Neural cell (in vitro differentiated cells): ENCODE measurements around the gene CDX4. TPM values are rescaled to one million over a fixed set of nuclear protein-coding genes. Genes with fewer than 3 reads are reported as not detected.
"Not testable (repeated sequence)": the region's sequence is repeated elsewhere in the genome, so short reads cannot be mapped to it uniquely, and the experiment has no call there.

Experiments used
- H2AFZ ChIP-seq: fragments of 200-600, 300-800 bp; sonication (generic), shearing (Covaris generic); 2 replicates; pipeline ENCODE4 v1.6.0; 2014; ENCODE audit warnings: low read depth, mild to moderate bottlenecking, antibody characterized with exemption, low read length, moderate library complexity
- H3F3A ChIP-seq: fragments of 200-600 bp; shearing (Covaris generic); 2 replicates; pipeline ENCODE4 v1.6.1; 2016; ENCODE audit warnings: mild to moderate bottlenecking, moderate library complexity, mixed read lengths, antibody characterized with exemption, low read length; ENCODE audit not compliant: insufficient read depth, poor library complexity, severe bottlenecking
- H3K27ac ChIP-seq: fragments of 200-600, 300-800 bp; sonication (generic), shearing (Covaris generic); 2 replicates; pipeline ENCODE4 v1.5.1; 2014; ENCODE audit warnings: mild to moderate bottlenecking, low read length, moderate library complexity
- H3K27me3 ChIP-seq: fragments of 300-800, 200-600 bp; sonication (generic), shearing (Covaris generic); 2 replicates; pipeline ENCODE4 v1.6.0; 2014; ENCODE audit warnings: mild to moderate bottlenecking, low read depth, low read length, moderate library complexity; ENCODE audit not compliant: insufficient read depth
- H3K36me3 ChIP-seq: fragments of 300-800, 200-600 bp; sonication (generic), shearing (Covaris generic); 2 replicates; pipeline ENCODE4 v1.5.1; 2014; ENCODE audit warnings: mild to moderate bottlenecking, antibody characterized with exemption, low read length, moderate library complexity; ENCODE audit not compliant: insufficient read depth
- H3K4me2 ChIP-seq: fragments of 300-800, 200-600 bp; sonication (generic), shearing (Covaris generic); 2 replicates; pipeline ENCODE4 v1.6.0; 2014; ENCODE audit warnings: mild to moderate bottlenecking, low read length
- H3K4me3 ChIP-seq: fragments of 300-800, 200-600 bp; sonication (generic), shearing (Covaris generic); 2 replicates; pipeline ENCODE4 v1.5.1; 2014; ENCODE audit warnings: mild to moderate bottlenecking, low read length, moderate library complexity
- H3K79me2 ChIP-seq: fragments of 200-600 bp; shearing (Covaris generic); replicated peaks from 2 replicates; pipeline ENCODE4 v1.6.0; 2014; ENCODE audit warnings: mild to moderate bottlenecking, low read length, moderate library complexity; ENCODE audit not compliant: insufficient read depth
- H3K9ac ChIP-seq: fragments of 300-800, 200-600 bp; sonication (generic), shearing (Covaris generic); 2 replicates; pipeline ENCODE4 v1.6.1; 2016; ENCODE audit warnings: mild to moderate bottlenecking, low read length, mixed read lengths
- H3K9me2 ChIP-seq: fragments of 200-600 bp; shearing (Covaris generic); 2 replicates; pipeline ENCODE4 v1.6.1; 2016; ENCODE audit warnings: mild to moderate bottlenecking, low read length, mixed read lengths; ENCODE audit not compliant: insufficient read depth
- H3K9me3 ChIP-seq: fragments of 200-600, 300-800 bp; sonication (generic), shearing (Covaris generic); 2 replicates; pipeline ENCODE4 v1.6.1; 2016; ENCODE audit warnings: mild to moderate bottlenecking, mixed run types, low read length, moderate library complexity, mixed read lengths
- H4K20me1 ChIP-seq: fragments of 200-600 bp; shearing (Covaris generic); 2 replicates; pipeline ENCODE4 v1.6.1; 2016; ENCODE audit warnings: mild to moderate bottlenecking, mixed run types; ENCODE audit not compliant: insufficient read depth
- CTCF ChIP-seq: fragments of 450-650 bp; IDR thresholded peaks from 2 replicates; pipeline ENCODE4 v1.5.1; 2014; ENCODE audit warnings: antibody characterized with exemption, mild to moderate bottlenecking, moderate library complexity; ENCODE audit not compliant: poor library complexity, severe bottlenecking
- EP300 ChIP-seq: fragments of 450-650 bp; conservative IDR thresholded peaks from 2 replicates; pipeline ENCODE4 v1.6.1; 2014; ENCODE audit warnings: antibody characterized with exemption, mild to moderate bottlenecking, moderate library complexity; ENCODE audit not compliant: poor library complexity, severe bottlenecking
- EZH2 ChIP-seq: fragments of 200-600, 300-800 bp; shearing (Covaris generic), sonication (generic); IDR thresholded peaks from 2 replicates; pipeline ENCODE4 v1.6.1; 2014; ENCODE audit warnings: antibody characterized with exemption, low read length, borderline replicate concordance, mild to moderate bottlenecking; ENCODE audit not compliant: insufficient read depth, poor library complexity, severe bottlenecking
- MXI1 ChIP-seq: fragments of 450-650 bp; conservative IDR thresholded peaks from 2 replicates; pipeline ENCODE4 v1.6.1; 2014; ENCODE audit warnings: antibody characterized with exemption, mild to moderate bottlenecking; ENCODE audit not compliant: poor library complexity, severe bottlenecking
- POLR2AphosphoS5 ChIP-seq: IDR thresholded peaks from 2 replicates; pipeline ENCODE4 v1.6.1; 2012
- RAD21 ChIP-seq: fragments of 450-650 bp; conservative IDR thresholded peaks from 2 replicates; pipeline ENCODE4 v1.6.1; 2014; ENCODE audit warnings: antibody characterized with exemption, mild to moderate bottlenecking, moderate library complexity
- SMC3 ChIP-seq: fragments of 450-650 bp; conservative IDR thresholded peaks from 2 replicates; pipeline ENCODE4 v1.6.1; 2014; ENCODE audit warnings: antibody characterized with exemption, mild to moderate bottlenecking, moderate library complexity; ENCODE audit not compliant: poor library complexity
- TAF1 ChIP-seq: IDR thresholded peaks from 2 replicates; pipeline ENCODE4 v1.6.1; 2012; ENCODE audit warnings: low read depth
- polyA plus RNA-seq: library from polyadenylated mRNA; depleted of rRNA; stranded (reverse); fragments of >200 nt; gene quantifications from 2 replicates; pipeline ENCODE4 v1.2.3, GENCODE V29; 2014
- TF ChIP-seq, protein P1 (sequence below): IDR thresholded peaks from 2 replicates; pipeline ENCODE4 v1.6.1; 2012; ENCODE audit warnings: borderline replicate concordance

CDX4 gene
- polyA plus RNA-seq, 1 donor from 2014 or later, result not detected

DNA sequence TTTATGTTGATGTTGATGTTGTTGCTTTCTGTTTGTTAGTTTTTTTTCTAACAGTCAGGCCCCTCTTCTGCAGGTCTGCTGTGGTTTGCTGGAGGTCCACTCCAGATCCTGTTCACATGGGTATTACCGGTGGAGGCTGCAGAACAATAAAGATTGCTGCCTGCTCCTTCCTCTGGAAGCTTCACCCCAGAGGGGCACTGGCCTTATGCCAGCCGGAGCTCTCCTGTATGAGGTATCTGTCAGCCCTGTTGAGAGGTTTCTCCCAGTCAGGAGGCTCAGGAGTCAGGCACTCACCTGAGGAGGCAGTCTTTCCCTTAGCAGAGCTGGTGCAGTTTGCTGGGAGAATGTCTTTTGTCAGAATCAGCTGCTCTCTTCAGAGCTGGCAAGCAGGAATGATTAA is 34.7 kb downstream of the CDX4 start:
- H3K27ac ChIP-seq, result no peak overlapping the region
- H3K79me2 ChIP-seq, result no peaks in the 10 kb centered on the region
- H3K36me3 ChIP-seq, result no peaks in the 10 kb centered on the region
- no peak overlapping the region for H3K9ac ChIP-seq
- no peak overlapping the region for H3K4me3 ChIP-seq
- no peaks in the 10 kb centered on the region for H3F3A ChIP-seq
- H2AFZ ChIP-seq, result no peak overlapping the region
- H3K27me3 ChIP-seq, result no peaks in the 10 kb centered on the region
- H3K9me2 ChIP-seq, result no peaks in the 10 kb centered on the region
- TF ChIP-seq SMC3, result no peak
- no peak for TF ChIP-seq CTCF
- H3K9me3 ChIP-seq, result no peaks in the 10 kb centered on the region
- H3K4me2 ChIP-seq, result no peak overlapping the region
- no peaks in the 10 kb centered on the region for H4K20me1 ChIP-seq

DNA sequence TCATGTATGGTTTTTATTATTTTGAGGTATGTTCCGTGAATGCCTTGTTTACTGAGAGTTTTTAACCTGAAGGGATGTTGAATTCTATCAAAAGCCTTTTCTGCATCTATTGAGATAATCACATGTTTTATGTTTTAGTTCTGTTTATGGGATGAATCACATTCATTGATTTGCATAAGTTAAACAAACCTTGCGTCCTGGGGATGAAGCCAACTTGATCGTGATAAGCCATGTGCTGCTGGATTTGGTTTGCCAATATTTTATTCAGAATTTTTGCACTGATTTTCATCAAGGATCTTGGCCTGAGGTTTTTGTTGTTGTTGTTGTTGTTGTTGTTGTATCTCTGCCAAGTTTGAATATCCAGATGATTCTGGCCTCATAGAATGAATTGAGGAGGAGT is 43.8 kb downstream of the CDX4 start:
- Histone ChIP-seq H3K27me3 (no peaks in the 10 kb centered on the region), H3K27ac (no peak overlapping the region), H3K9me2 (no peaks in the 10 kb centered on the region), H3K9ac (no peak overlapping the region), H4K20me1 (no peaks in the 10 kb centered on the region), H3K9me3 (no peaks in the 10 kb centered on the region), H2AFZ (no peak overlapping the region), H3K4me3 (no peak overlapping the region), H3F3A (no peaks in the 10 kb centered on the region), H3K79me2 (no peaks in the 10 kb centered on the region), H3K4me2 (no peak overlapping the region), H3K36me3 (no peaks in the 10 kb centered on the region)
- TF ChIP-seq EZH2 (no peak), POLR2AphosphoS5 (no peak), MXI1 (no peak), CTCF (no peak), EP300 (no peak), SMC3 (no peak), TAF1 (no peak), RAD21 (no peak)
- TF ChIP-seq, protein P1, sequence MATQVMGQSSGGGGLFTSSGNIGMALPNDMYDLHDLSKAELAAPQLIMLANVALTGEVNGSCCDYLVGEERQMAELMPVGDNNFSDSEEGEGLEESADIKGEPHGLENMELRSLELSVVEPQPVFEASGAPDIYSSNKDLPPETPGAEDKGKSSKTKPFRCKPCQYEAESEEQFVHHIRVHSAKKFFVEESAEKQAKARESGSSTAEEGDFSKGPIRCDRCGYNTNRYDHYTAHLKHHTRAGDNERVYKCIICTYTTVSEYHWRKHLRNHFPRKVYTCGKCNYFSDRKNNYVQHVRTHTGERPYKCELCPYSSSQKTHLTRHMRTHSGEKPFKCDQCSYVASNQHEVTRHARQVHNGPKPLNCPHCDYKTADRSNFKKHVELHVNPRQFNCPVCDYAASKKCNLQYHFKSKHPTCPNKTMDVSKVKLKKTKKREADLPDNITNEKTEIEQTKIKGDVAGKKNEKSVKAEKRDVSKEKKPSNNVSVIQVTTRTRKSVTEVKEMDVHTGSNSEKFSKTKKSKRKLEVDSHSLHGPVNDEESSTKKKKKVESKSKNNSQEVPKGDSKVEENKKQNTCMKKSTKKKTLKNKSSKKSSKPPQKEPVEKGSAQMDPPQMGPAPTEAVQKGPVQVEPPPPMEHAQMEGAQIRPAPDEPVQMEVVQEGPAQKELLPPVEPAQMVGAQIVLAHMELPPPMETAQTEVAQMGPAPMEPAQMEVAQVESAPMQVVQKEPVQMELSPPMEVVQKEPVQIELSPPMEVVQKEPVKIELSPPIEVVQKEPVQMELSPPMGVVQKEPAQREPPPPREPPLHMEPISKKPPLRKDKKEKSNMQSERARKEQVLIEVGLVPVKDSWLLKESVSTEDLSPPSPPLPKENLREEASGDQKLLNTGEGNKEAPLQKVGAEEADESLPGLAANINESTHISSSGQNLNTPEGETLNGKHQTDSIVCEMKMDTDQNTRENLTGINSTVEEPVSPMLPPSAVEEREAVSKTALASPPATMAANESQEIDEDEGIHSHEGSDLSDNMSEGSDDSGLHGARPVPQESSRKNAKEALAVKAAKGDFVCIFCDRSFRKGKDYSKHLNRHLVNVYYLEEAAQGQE, result no peak

DNA sequence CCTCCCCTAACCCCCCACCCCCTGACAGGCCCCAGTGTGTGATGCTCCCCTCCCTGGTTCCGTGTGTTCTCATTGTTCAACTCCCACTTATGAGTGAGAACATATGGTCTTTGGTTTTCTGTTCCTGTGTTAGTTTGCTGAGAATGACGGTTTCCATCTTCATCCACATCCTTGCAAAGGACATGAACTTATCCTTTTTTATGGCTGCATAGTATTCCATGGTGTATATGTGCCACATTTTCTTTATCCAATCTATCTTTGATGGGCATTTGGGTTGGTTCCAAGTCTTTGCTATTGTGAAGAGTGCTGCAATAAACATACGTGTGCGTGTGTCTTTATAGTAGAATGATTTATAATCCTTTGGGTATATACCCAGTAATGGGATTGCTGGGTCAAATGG is 45.3 kb downstream of the CDX4 start:
- not testable (repeated sequence) for H3K27ac ChIP-seq, H2AFZ ChIP-seq, H3F3A ChIP-seq, H4K20me1 ChIP-seq, H3K79me2 ChIP-seq, H3K4me3 ChIP-seq, H3K36me3 ChIP-seq, H3K4me2 ChIP-seq, H3K27me3 ChIP-seq, H3K9me2 ChIP-seq, H3K9ac ChIP-seq, H3K9me3 ChIP-seq
